SK-N-MC (cell line): Measurements from ENCODE around the gene FLT1.

Source experiments
- EZH2 ChIP-seq: fragments of 200-600 bp; sonication (generic); IDR thresholded peaks from one replicate; pipeline ENCODE4 v1.6.1; 2017; ENCODE audit warnings: antibody characterized with exemption
- FOXP2 ChIP-seq: optimal IDR thresholded peaks from 2 replicates; pipeline ENCODE3; 2011; ENCODE audit warnings: mild to moderate bottlenecking, moderate library complexity; ENCODE audit not compliant: insufficient read depth; ENCODE audit errors: extremely low read length, control extremely low read depth
- POLR2AphosphoS5 ChIP-seq: IDR thresholded peaks from 2 replicates; pipeline ENCODE4 v1.6.1; 2012; ENCODE audit warnings: mild to moderate bottlenecking, low read depth, low read length, borderline replicate concordance

GRCh38 chr13:28344163-28344562 lies 150.8 kb downstream of the FLT1 start:
- TF ChIP-seq EZH2 (no peak), POLR2AphosphoS5 (no peak), FOXP2 (no peak)
